Suprapubic skin (tissue), 4 donors: ENCODE measurements around the gene RBMS1.

ENCODE experiments used
- CTCF ChIP-seq, 2 donors: fragments of 200-600 bp in 1 of 2; fragments of 450-650 bp in 1 of 2; sonication (generic) in 1 of 2; IDR thresholded peaks; one replicate each; pipeline ENCODE4 v1.5.1; 2016 to 2019; ENCODE audit warnings: antibody characterized with exemption in 2 of 2, mild to moderate bottlenecking in 1 of 2, moderate library complexity in 1 of 2
- EP300 ChIP-seq: sonication (generic); formaldehyde crosslinking; IDR thresholded peaks from one replicate; pipeline ENCODE4 v1.6.1; 2017; ENCODE audit warnings: antibody characterized with exemption
- POLR2A ChIP-seq, 2 donors: fragments of 450-650 bp; IDR thresholded peaks; one replicate each; pipeline ENCODE4 v1.6.1; 2017; ENCODE audit warnings: antibody characterized with exemption in 2 of 2, mild to moderate bottlenecking in 2 of 2, moderate library complexity in 2 of 2
- POLR2AphosphoS5 ChIP-seq, 3 donors: sonication (generic); formaldehyde crosslinking; IDR thresholded peaks; one replicate each; pipeline ENCODE4 v1.6.1; 2017; ENCODE audit warnings: antibody characterized with exemption in 3 of 3

- TF ChIP-seq CTCF (IDR thresholded peaks at IDR 0.05) = no peak
- TF ChIP-seq POLR2AphosphoS5 (IDR thresholded peaks at IDR 0.05) = no peak
- TF ChIP-seq POLR2A (IDR thresholded peaks at IDR 0.05) = no peak
- TF ChIP-seq EP300 = no peak
Measured at GRCh38 chr2:160298960-160299359, 194.6 kb downstream of the RBMS1 start.
